Common myeloid progenitor, CD34-positive (primary cell): Measurements from ENCODE around the gene SLC39A10.
"Not testable (repeated sequence)": the region's sequence is repeated elsewhere in the genome, so short reads cannot be mapped to it uniquely, and the experiment has no call there.

Source experiments
- CTCF ChIA-PET: fragments of 350-600 bp; sonication (Branson Sonifier 250); formaldehyde crosslinking; loops from one replicate; lab custom pipeline; 2021; ENCODE audit warnings: antibody characterized with exemption; lab: Charles Lee
- POLR2A ChIA-PET: fragments of 350-600 bp; sonication (Branson Sonifier 250); formaldehyde crosslinking; loops from one replicate; lab custom pipeline; 2021; ENCODE audit warnings: antibody characterized with exemption; lab: Charles Lee
- DNase-seq, 3 donors: peaks; one replicate each; pipeline versions ENCODE4 v3.0.0 to v3.0.0-alpha.2; 2013
- H3K27ac ChIP-seq, 2 experiments: 1 replicate in 1 of 2; 2 replicates in 1 of 2; pipeline ENCODE4 v1.7.0; 2013; ENCODE audit warnings: inconsistent platforms in 2 of 2, low read length in 2 of 2, mild to moderate bottlenecking in 2 of 2, low read depth in 1 of 2, moderate library complexity in 1 of 2; ENCODE audit not compliant: severe bottlenecking in 2 of 2, insufficient read depth in 1 of 2, poor library complexity in 1 of 2
- H3K27me3 ChIP-seq, 5 experiments: replicated peaks in 2 of 5; 1 replicate in 3 of 5; 2 replicates in 2 of 5; pipeline versions ENCODE4 v1.6.1 to v1.7.0; 2013; ENCODE audit warnings: low read length in 4 of 5, mild to moderate bottlenecking in 2 of 5, moderate library complexity in 2 of 5, inconsistent platforms in 1 of 5; ENCODE audit not compliant: insufficient read depth in 5 of 5, control insufficient read depth in 4 of 5
- H3K36me3 ChIP-seq, 4 experiments: 1 replicate in 2 of 4; 2 replicates in 2 of 4; pipeline versions ENCODE4 v1.6.1 to v1.7.0; 2013; ENCODE audit warnings: low read length in 3 of 4, control low read depth in 1 of 4, mild to moderate bottlenecking in 1 of 4; ENCODE audit not compliant: control insufficient read depth in 4 of 4, insufficient read depth in 4 of 4
- H3K4me1 ChIP-seq, 4 experiments: 1 replicate in 3 of 4; 2 replicates in 1 of 4; pipeline versions ENCODE4 v1.6.1 to v1.7.1; 2013; ENCODE audit warnings: low read length in 3 of 4, mild to moderate bottlenecking in 3 of 4, control low read depth in 1 of 4, inconsistent platforms in 1 of 4, moderate library complexity in 1 of 4; ENCODE audit not compliant: control insufficient read depth in 4 of 4, insufficient read depth in 4 of 4; ENCODE audit errors: control extremely low read depth in 1 of 4
- H3K4me3 ChIP-seq, 7 experiments: 1 replicate in 4 of 7; 2 replicates in 3 of 7; pipeline versions ENCODE4 v1.5.1 to v1.7.0; 2013; ENCODE audit warnings: mild to moderate bottlenecking in 7 of 7, low read length in 6 of 7, moderate library complexity in 6 of 7, inconsistent platforms in 2 of 7, low read depth in 2 of 7, control low read depth in 1 of 7; ENCODE audit not compliant: insufficient read depth in 4 of 7, control insufficient read depth in 1 of 7; ENCODE audit errors: extremely low read depth in 1 of 7
- H3K9me3 ChIP-seq, 5 experiments: 1 replicate in 4 of 5; 2 replicates in 1 of 5; pipeline versions ENCODE4 v1.6.1 to v1.7.1; 2013; ENCODE audit warnings: low read length in 4 of 5, mild to moderate bottlenecking in 2 of 5, inconsistent platforms in 1 of 5, low read depth in 1 of 5, moderate library complexity in 1 of 5; ENCODE audit not compliant: control insufficient read depth in 4 of 5, insufficient read depth in 2 of 5; ENCODE audit errors: control extremely low read depth in 1 of 5
- WGBS: methylation state at CpG from one replicate; pipeline ENCODE4 v1.1.5; 2013; ENCODE audit not compliant: insufficient coverage; 5-methylcytosine and 5-hydroxymethylcytosine counted together

The SLC39A10 gene

DNA sequence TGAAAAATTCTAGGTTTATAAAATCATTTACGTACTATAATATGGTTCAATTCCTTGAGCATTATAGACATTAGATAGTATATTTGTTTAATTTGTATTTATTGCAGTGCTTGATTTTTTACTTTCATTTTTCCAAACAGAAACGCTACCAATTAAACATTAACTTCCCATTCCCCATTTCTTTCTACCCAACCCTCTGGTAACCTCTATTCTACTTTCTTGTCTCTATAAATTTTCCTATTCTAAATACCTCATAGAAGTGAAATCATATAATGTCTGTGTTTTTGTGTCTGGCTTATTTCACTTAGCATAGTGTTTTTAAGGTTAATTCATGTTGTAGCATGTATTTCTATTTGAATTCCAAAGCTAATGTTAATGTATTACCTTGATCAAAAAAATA is 11.6 kb upstream of the SLC39A10 start:
- H3K9me3 ChIP-seq = no peaks in the 10 kb centered on the region
- no peak overlapping the region for H3K27ac ChIP-seq
- H3K36me3 ChIP-seq = no peaks in the 10 kb centered on the region
- CTCF ChIA-PET = interaction anchor here (1.0 kb wide), 2 partner anchors 11 to 15 kb away, joined by 3 to 4 read pairs; no protein-coding TSS in a partner anchor
- H3K27me3 ChIP-seq = no peaks in the 10 kb centered on the region
- H3K4me1 ChIP-seq = peaks cover 0 to 9% (median 5%) of the 10 kb centered on the region in 4 experiments
- no peak overlapping the region for H3K4me3 ChIP-seq
- POLR2A ChIA-PET = no interaction called here
- no peak for DNase-seq
- no CpG with 5 or more reads among the region's 2 CpGs for WGBS

GRCh38 chr2:195646424-195646823 is 10.6 kb upstream of the SLC39A10 start:
- WGBS = 100% methylated on average over 3 of the region's 9 CpGs
- Histone ChIP-seq H3K4me1 (peaks cover 0 to 9% (median 5%) of the 10 kb centered on the region in 4 experiments), H3K4me3 (no peak overlapping the region), H3K36me3 (no peaks in the 10 kb centered on the region), H3K9me3 (no peaks in the 10 kb centered on the region), H3K27ac (no peak overlapping the region), H3K27me3 (no peaks in the 10 kb centered on the region)
- POLR2A ChIA-PET = no interaction called here
- CTCF ChIA-PET = interaction anchor here (0.8 to 1.0 kb wide), 2 partner anchors 10 kb away, joined by 3 read pairs; partner anchors contain the start of gene SLC39A10
- DNase-seq = no peak

GRCh38 chr2:195647302-195647701 is 9.7 kb upstream of the SLC39A10 start:
- no peaks in the 10 kb centered on the region for H3K9me3 ChIP-seq
- WGBS = 100% methylated on average over 3 of the region's 3 CpGs
- H3K36me3 ChIP-seq = no peaks in the 10 kb centered on the region
- H3K4me3 ChIP-seq = no peak overlapping the region
- POLR2A ChIA-PET = no interaction called here
- peaks cover 0 to 9% (median 5%) of the 10 kb centered on the region in 4 experiments for H3K4me1 ChIP-seq
- CTCF ChIA-PET = interaction anchor here (0.8 kb wide), 1 partner anchor 9 kb away, joined by 3 read pairs; the partner anchor contains the start of gene SLC39A10
- no peak overlapping the region for H3K27ac ChIP-seq
- DNase-seq = no peak
- no peaks in the 10 kb centered on the region for H3K27me3 ChIP-seq

GRCh38 chr2:195648370-195648769 is 8.7 kb upstream of the SLC39A10 start:
- H3K27ac ChIP-seq, POLR2A ChIA-PET, H3K36me3 ChIP-seq, H3K9me3 ChIP-seq, DNase-seq, H3K4me1 ChIP-seq, H3K27me3 ChIP-seq, H3K4me3 ChIP-seq, CTCF ChIA-PET: not testable (repeated sequence)
- 100% methylated on average over 2 of the region's 2 CpGs for WGBS

- Histone ChIP-seq H3K27ac (no peak overlapping the region), H3K27me3 (no peaks in the 10 kb centered on the region), H3K36me3 (no peaks in the 10 kb centered on the region), H3K4me1 (peaks cover 0 to 9% (median 5%) of the 10 kb centered on the region in 4 experiments), H3K4me3 (no peak overlapping the region), H3K9me3 (no peaks in the 10 kb centered on the region)
- ChIA-PET POLR2A (no interaction called here), CTCF (no interaction called here)
- 100% methylated on average over 2 of the region's 5 CpGs for whole genome bisulfite sequencing
- no peak for DNase-seq
These were observed 8.2 kb upstream of the SLC39A10 start for GRCh38 chr2:195648787-195649186.

DNA sequence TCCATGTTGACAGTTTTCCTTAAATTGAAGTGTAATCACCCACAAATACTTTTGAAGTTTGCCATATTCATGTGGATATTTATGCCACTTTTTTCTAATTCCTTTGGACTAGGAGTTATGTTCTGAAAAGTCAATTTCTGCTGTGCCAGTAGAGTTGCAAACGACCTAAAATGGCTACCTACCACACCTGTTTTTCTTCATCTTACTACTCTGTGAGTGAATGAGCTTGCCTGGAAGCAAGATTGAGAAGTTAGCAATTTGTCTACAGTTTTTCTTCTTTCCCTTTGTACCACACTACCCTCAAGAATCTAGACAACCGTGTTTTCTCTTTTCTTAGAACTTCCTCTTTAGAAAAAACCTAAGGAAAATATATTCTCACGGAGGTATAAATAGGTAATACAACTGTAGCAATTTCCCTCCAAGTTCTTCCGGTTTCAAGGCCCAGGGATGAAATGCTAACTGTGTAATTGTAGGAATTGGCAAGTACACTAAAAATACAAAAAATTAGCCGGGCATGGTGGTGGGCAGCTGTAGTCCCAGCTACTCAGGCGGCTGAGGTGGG is 7.3 kb upstream of the SLC39A10 start:
- Histone ChIP-seq H3K4me1 (peaks cover 0 to 9% (median 5%) of the 10 kb centered on the region in 4 experiments), H3K36me3 (no peaks in the 10 kb centered on the region), H3K4me3 (no peak overlapping the region), H3K9me3 (no peaks in the 10 kb centered on the region), H3K27me3 (no peaks in the 10 kb centered on the region), H3K27ac (no peak overlapping the region)
- DNase-seq = no peak
- WGBS = 90% methylated on average over 3 of the region's 6 CpGs
- POLR2A ChIA-PET = no interaction called here
- CTCF ChIA-PET = no interaction called here

DNA sequence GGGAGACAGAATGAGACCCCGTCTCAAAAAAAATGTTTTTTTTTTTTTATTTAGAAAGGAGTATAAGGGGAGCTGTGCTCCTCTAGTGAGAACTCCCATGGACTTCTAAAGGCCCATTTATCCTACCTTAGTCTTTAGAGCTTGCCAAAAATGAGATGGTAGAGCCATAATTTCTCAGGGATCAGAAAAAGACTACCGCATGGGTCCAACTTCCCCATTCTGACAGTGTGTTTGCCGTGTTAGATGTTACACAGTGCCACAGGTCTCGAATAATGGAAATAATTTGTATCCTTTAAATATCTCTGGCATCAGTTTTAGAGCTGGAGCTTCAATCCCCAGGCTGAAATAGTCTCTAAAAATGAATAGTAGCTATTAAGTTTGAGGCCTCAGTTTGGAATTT is 6.0 kb upstream of the SLC39A10 start:
- DNase-seq = peak in 2 of 3 donors; percentile 38 to 42
- Histone ChIP-seq H3K27ac (no peak overlapping the region), H3K36me3 (no peaks in the 10 kb centered on the region), H3K27me3 (no peaks in the 10 kb centered on the region), H3K9me3 (no peaks in the 10 kb centered on the region), H3K4me3 (no peak overlapping the region), H3K4me1 (peaks cover 0 to 9% (median 5%) of the 10 kb centered on the region in 4 experiments)
- CTCF ChIA-PET = interaction anchor here (1.2 to 1.5 kb wide), 2 partner anchors 9 to 11 kb away, joined by 3 to 8 read pairs; no protein-coding TSS in a partner anchor
- 35% methylated on average over 2 of the region's 4 CpGs for WGBS
- POLR2A ChIA-PET = no interaction called here
